Measurements from ENCODE around the gene PNMA8A. TPM values are rescaled to one million over a fixed set of nuclear protein-coding genes. Genes with fewer than 3 reads are reported as not detected.

PNMA8A gene
- total and polyA plus RNA-seq, 2 of the 8 experiments (the other 6 are each of a cell fraction or from before 2014, with no cell fraction given), result 10.0 to 22.8 TPM

- FAIRE-seq (no peak), DNase-seq (ENCODE audit: low read depth in 1 of 2, low spot score in 2 of 2) (no peak)
- Histone ChIP-seq H3K56ac (replicated peaks; ENCODE audit: insufficient read length, low read depth, low read length) (no peak overlapping the region), H4K5ac (ENCODE audit: insufficient read length, low read depth, low read length) (no peak overlapping the region), H3K4me2 (ENCODE audit: insufficient read depth in 1 of 2, low read depth in 2 of 2, low read length in 2 of 2) (no peak overlapping the region), H3K27ac (ENCODE audit: low read depth, low read length) (no peak overlapping the region), H4K20me1 (replicated peaks in 1 of 2; ENCODE audit: control insufficient read depth in 1 of 2, insufficient read depth in 2 of 2, low read length in 2 of 2) (no peaks in the 10 kb centered on the region), H3K4me1 (replicated peaks in 1 of 4; ENCODE audit: control insufficient read depth in 3 of 4, insufficient read depth in 4 of 4, low read length in 3 of 4) (no peaks in the 10 kb centered on the region), H2BK20ac (ENCODE audit: low read length) (no peak overlapping the region), H3K18ac (ENCODE audit: extremely low read depth, low read length) (no peak overlapping the region), H3K14ac (ENCODE audit: insufficient read length) (no peak overlapping the region), H2BK5ac (ENCODE audit: low read depth, low read length) (no peak overlapping the region), H4K8ac (ENCODE audit: extremely low read depth, insufficient read depth, low read length) (no peak overlapping the region), H2AFZ (ENCODE audit: low read length) (no peak overlapping the region), H3K79me1 (ENCODE audit: low read depth, low read length) (no peaks in the 10 kb centered on the region), H3K23me2 (ENCODE audit: low read depth, low read length) (no peaks in the 10 kb centered on the region), H3K4me3 (ENCODE audit: extremely low read depth in 1 of 4, insufficient read depth in 2 of 4, low read depth in 3 of 4, low read length in 4 of 4) (no peak overlapping the region), H3K4ac (replicated peaks; ENCODE audit: insufficient read length, low read depth, low read length) (no peak overlapping the region), H2AK5ac (ENCODE audit: low read depth, low read length) (no peak overlapping the region), H3K9ac (replicated peaks in 1 of 4; ENCODE audit: extremely low read depth in 1 of 4, low read depth in 3 of 4, low read length in 3 of 4) (no peak overlapping the region), H2BK12ac (ENCODE audit: low read depth, low read length) (no peak overlapping the region), H4K91ac (replicated peaks; ENCODE audit: insufficient read length, low read length) (no peak overlapping the region), H2BK15ac (ENCODE audit: low read length) (no peak overlapping the region), H3K9me3 (ENCODE audit: insufficient read depth in 2 of 2, low read depth in 1 of 2, low read length in 1 of 2) (no peaks in the 10 kb centered on the region), H3K23ac (ENCODE audit: insufficient read length) (no peak overlapping the region), H2BK120ac (replicated peaks; ENCODE audit: low read depth, low read length) (no peak overlapping the region), H3K79me2 (ENCODE audit: control insufficient read depth in 1 of 2, insufficient read depth in 2 of 2, low read length in 2 of 2) (no peaks in the 10 kb centered on the region), H3K27me3 (replicated peaks in 1 of 4; ENCODE audit: control insufficient read depth in 3 of 4, extremely low read depth in 1 of 4, insufficient read depth in 3 of 4, low read length in 3 of 4) (no peaks in the 10 kb centered on the region), H3K36me3 (ENCODE audit: control insufficient read depth in 2 of 4, insufficient read depth in 4 of 4, low read length in 3 of 4) (no peaks in the 10 kb centered on the region)
- ChIA-PET POLR2A (ENCODE audit: partially characterized antibody) (interaction anchor here (1.5 kb wide), 1 partner anchor 39 kb away, joined by 3 read pairs; no protein-coding TSS in a partner anchor), CTCF (ENCODE audit: partially characterized antibody) (interaction anchor here (0.6 to 5.5 kb wide), 6 partner anchors 9 to 74 kb away, joined by 3 to 20 read pairs (median 6); no protein-coding TSS in a partner anchor)
- TF ChIP-seq SUZ12 (IDR thresholded peaks at IDR 0.05; ENCODE audit: low read length), result no peak
- no peak for TF ChIP-seq EGR1 (IDR thresholded peaks at IDR 0.05; ENCODE audit: borderline replicate concordance, low read depth, low read length)
- no peak for TF ChIP-seq SP1 (IDR thresholded peaks at IDR 0.05; ENCODE audit: low read depth, low read length)
- TF ChIP-seq MAFK (IDR thresholded peaks at IDR 0.05; ENCODE audit: low read depth, low read length), result no peak
- TF ChIP-seq POLR2A (IDR thresholded peaks at IDR 0.05; ENCODE audit: control extremely low read depth in 1 of 2, low read depth in 2 of 2, low read length in 2 of 2), result no peak
- TF ChIP-seq HDAC2 (IDR thresholded peaks at IDR 0.05; ENCODE audit: borderline replicate concordance in 1 of 2, low read depth in 2 of 2, low read length in 2 of 2), result no peak
- TF ChIP-seq BRCA1 (IDR thresholded peaks at IDR 0.05; ENCODE audit: low read depth, low read length), result no peak
- TF ChIP-seq ATF3 (IDR thresholded peaks at IDR 0.05; ENCODE audit: insufficient read depth, low read depth, low read length), result no peak
- TF ChIP-seq TEAD4 (IDR thresholded peaks at IDR 0.05; ENCODE audit: low read depth, low read length), result no peak
- no peak for TF ChIP-seq ASH2L (IDR thresholded peaks at IDR 0.05; ENCODE audit: low read length)
- WGBS, 2 experiments (ENCODE audit: extremely low coverage in 1 of 2, insufficient coverage in 1 of 2, insufficient read length in 1 of 2, insufficient replicate concordance in 2 of 2, low coverage in 1 of 2, low lambda C conversion rate in 2 of 2, missing lambda C conversion rate in 1 of 2), result 89% methylated on average over 12 of the region's 15 CpGs; no CpG with 5 or more reads in 1 of the 2 experiments
Measured at GRCh38 chr19:46446021-46446420, 25.3 kb downstream of the PNMA8A start.

All from H1 (cell line).